Inferior parietal cortex (tissue), 1 donor: ENCODE results near the gene DGKE.
A peak's percentile ranks its signal among the peaks of the same experiment; 100 is the strongest.

Experiments used
- DNase-seq: peaks from one replicate; pipeline ENCODE4 v3.0.0-alpha.2; 2016; ENCODE audit errors: extremely low spot score

DGKE gene

GRCh38 chr17:56833809-56834379 is at the start of gene DGKE, which contains the start of gene C17orf67:
TSS of gene DGKE (plus strand) at chr17:56834151. CDS start at chr17:56834796, 645 bp downstream.
TSS of gene C17orf67 (minus strand) at chr17:56833920. CDS start at chr17:56815810, 18,110 bp downstream.
- DNase-seq, result peak; percentile 82

- no peak for DNase-seq
Measured at GRCh38 chr17:56785405-56785804, 48.5 kb upstream of the DGKE start.

GRCh38 chr17:56785997-56786680 is 47.8 kb upstream of the DGKE start:
- no peak for DNase-seq

DNA sequence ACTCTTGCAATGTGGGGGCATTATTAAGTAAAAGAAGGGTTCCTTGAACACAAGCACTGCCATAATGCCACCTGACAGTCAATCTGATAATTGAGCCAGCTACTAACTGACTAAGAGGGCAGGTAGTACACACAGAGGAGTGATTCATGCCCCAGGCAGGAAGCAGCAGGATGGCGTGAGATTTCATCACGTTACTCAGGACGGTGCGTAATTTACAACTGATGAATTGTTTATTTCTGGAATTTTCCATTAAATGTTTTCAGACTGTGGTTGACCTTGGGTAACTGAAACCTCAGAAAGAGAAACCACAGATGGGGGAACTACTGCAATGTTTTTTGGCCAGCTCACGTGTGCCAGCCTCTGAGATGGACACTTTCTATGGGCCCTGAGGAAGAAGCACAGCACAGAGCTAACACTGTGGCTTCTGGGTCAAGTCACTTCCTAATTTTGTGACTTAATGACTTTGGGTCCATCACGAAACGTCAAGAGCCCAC is 46.9 kb upstream of the DGKE start:
- no peak for DNase-seq

DNA sequence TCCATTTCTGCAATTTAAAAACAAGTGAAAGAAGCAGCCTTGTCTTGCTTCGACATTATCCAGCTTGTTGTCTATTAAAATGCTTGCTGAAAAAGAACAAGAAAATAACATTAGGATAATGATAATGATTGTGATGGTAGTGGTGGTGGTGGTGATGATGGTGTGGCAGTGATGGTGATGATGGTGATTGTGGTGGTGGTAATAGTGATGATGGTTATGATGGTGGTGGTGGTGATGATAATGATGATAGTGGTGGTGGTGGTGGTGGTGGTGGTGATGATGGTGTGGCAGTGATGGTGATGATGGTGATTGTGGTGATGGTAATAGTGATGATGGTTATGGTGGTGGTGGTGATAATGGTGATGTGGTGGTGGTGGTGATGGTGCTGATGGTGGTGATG is 41.7 kb upstream of the DGKE start:
- no peak for DNase-seq

DNA sequence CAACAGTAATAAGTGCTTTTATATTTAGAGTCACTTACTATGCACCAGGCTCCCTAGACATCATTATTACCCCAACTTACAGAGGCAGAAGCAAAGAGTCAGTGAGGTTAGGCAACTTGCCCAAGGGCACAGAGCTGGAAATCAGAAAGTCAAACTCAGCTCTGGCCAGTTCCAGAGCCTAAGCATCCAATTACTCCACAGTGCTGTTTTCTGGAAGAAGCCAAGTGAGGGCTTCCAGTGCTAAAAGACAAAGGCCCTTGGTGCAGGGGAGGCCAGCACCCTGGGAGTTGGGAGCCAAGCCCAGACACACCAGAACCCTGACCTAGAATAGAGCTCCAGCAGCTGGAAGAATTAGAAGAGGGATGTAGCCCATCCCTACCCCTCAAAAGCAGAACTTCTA is 40.4 kb upstream of the DGKE start:
- DNase-seq, result no peak

GRCh38 chr17:56793957-56794356 is 40.0 kb upstream of the DGKE start:
- no peak for DNase-seq

- DNase-seq, result no peak
Measured at GRCh38 chr17:56795221-56795865, 38.6 kb upstream of the DGKE start.

GRCh38 chr17:56796536-56796935 is 37.4 kb upstream of the DGKE start:
- DNase-seq, result no peak

DNA sequence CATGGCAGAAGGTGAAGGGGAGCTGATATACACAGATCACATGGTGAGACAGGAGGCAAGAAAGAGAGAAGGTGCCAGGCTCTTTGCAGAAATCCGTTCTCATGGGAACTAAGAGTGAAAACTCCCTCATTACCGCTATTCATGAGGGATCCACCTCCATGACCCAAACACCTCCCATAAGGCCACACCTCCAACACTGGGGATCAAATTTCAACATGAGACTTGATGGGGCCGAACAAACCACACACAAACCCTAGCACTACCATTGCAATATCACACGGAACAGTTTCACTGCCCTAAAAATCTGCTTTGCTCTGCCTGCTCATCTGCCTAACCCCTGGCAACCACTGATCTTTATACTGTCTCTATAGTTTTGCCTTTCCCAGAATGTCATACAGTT is 35.0 kb upstream of the DGKE start:
- DNase-seq, result no peak

GRCh38 chr17:56801459-56802178 is 32.3 kb upstream of the DGKE start:
- DNase-seq, result no peak

DNA sequence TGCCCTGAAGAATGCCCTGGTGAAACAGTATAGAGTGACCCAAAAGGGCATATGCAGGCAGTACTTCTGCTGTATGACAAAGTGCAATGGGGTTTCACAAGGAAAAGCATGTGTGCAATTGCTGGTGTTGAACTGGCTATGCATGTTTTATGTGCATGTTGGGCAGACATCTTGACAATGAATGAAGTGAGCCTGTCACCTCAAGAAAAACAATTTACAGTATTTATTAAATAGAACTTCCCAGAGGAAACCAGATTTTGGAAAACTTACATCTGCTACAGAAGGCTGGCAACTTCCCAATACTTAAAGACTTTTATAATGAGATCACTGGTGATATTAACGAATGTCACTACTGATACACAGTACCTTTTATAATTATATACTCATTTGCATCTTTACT is 30.9 kb upstream of the DGKE start:
- DNase-seq, result no peak

DNA sequence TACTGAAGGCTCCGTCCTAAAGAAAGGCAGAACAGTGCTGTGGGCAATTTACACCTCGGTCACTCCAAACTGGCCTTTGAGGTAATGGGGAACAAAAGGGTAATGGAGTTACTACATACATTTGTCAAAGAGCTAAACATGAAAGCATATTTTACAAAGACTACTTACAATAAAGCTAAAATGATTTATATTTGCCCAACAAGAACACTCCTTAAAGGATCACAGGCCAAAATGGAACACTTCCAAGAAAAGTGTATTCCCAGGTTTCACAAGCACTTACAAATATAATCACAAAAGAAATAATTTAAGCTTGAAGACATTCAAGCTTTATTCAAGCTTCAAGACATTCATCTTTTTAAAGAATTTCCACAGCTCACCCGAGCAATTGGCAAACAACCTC is 29.5 kb upstream of the DGKE start:
- DNase-seq, result no peak

DNA sequence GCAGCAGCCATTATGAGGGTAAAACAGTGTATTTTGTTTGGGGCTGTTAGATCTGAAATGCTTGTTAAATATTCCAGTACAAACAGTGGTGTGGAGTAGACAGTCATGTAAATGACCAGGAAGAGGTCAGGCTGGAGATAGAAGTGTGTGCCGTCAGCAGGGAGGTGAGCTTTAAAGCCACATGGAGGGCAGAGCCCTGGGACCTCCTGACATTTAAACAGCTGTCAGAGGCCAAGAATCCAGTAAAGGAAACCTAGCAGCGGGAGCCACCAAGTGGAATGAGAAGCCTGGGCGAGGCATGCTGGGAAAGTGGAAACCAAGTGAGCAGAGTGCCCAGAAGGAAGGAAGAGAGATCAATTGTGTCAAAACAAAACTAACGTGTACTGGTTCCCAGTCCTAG is 27.0 kb upstream of the DGKE start:
- DNase-seq, result no peak

- no peak for DNase-seq
Measured at GRCh38 chr17:56807723-56808122, 26.2 kb upstream of the DGKE start.

DNA sequence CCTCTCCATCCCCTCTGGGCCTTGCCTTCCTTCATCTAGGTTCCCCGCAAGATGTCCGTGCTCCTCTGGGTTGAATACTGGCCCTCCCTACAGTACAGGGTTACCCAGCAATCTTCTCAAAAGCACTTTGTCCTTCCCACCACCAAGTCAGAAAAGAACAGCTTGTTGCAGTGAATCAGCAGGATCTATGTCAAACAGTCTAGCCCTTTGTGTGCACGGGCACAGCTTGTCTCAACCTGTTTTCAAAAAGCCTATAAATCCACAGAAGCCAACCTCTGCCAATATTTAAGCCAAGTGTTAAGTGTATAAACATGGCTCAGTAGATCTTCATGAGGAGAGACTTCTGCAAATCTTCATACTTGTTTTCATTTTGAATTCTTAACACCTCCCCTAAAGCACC is 25.4 kb upstream of the DGKE start:
- no peak for DNase-seq

- no peak for DNase-seq
Measured at GRCh38 chr17:56809106-56809819, 24.7 kb upstream of the DGKE start.

- DNase-seq, result no peak
Measured at GRCh38 chr17:56809820-56810179, 24.2 kb upstream of the DGKE start.

DNA sequence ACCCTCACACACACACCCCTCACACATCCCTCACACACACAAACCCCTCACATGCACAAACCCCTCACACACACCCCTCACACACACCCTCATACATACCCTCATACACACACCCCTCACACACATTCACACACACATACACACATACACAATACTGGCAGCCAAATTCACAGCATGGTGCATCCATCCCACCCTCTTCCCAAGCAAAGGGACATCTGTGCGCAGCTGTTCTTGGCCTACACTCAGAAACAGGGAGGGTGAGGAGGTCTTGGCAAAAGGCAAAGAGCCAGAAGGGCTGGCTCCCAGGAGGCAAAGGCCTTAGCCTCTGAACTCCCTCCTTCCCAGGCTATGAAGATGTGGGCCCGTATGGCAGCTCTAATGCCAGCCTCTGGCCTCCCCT is 23.6 kb upstream of the DGKE start:
- no peak for DNase-seq

- no peak for DNase-seq
Measured at GRCh38 chr17:56810891-56811775, 22.8 kb upstream of the DGKE start.

GRCh38 chr17:56812901-56813388 is 21.0 kb upstream of the DGKE start:
- DNase-seq, result no peak
